Measurements from ENCODE around the gene CCDC197.

Gene CCDC197

DNA sequence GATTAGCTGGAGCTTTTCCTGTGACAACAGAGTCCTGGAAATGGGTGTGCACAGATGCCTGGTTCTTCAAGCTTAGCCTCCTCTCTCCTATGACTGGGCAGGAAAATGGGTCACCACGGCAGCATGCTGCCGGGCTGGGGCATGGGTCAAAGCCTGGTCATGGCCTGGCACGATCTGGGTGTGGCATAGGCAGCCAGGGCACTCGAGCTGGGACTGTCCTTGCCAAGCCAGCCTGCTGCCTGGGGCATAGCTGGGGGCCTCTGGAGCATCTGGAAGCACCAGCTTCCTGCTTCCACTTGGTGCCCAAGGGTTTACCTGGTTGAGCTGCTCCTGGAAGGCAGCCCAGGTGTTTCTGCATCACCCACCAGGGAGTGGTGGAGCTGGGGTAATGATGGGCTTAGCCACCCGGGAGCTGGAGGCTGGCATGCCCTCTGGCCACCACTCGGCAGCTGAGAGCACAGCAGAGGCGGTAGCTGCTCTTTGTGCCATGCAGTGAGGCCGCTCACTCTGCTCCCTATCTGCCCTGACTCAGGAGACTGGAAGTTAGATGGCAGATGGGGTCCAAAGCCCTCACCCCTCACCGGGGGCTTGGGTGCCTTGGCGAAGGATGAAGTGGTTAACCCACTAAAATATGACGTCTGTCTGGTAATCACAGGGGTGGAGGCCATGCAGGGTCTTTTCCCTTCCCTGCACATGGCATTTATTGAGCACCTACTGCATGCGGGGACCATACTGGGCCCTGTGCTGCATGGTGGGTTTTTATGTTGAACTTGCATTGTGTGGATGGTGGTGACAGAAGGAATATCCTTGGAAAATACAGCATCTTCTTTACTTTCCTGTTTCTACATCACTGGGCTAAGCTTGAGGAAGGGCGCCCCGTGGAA lies 30.7 kb downstream of the CCDC197 start:
- DNase-seq = no peak

DNA sequence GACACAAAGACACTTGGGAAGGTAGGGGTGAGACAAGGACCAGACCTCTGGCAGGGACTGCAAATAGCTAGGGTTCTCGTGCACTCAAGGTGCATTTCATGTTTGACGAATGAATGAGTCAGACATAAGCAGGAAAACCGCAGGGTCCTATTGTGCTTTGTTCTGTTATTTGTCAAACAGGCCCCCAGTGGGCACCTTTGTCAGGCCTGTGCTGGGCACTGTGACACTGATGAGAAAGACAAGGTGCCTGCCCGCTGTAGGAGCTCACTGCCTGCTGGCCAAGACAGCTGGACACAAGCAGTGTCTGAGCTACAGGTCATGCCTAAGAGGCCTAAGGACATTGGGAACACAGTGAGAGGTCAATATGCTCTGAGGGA lies 31.3 kb downstream of the CCDC197 start:
- no peak for DNase-seq

DNA sequence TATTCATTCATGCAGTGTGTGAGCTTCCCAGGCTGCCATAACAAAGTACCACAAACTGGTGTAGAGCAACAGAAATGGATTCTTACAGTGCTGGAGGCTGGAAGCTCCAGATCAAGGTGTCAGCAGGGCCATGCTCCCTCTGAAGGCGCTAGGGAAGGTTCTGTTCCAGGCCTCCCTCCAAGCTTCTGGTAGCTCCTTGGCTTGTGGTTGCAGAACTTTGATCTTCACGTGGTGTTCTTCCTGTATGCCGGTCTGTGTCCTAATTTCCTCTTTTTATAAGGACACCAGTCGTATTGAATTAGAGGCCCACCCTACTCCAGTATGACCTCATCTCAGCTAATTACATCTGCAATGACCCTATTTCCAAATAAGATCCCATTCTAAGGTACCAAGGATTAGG lies 32.2 kb downstream of the CCDC197 start:
- no peak for DNase-seq

DNA sequence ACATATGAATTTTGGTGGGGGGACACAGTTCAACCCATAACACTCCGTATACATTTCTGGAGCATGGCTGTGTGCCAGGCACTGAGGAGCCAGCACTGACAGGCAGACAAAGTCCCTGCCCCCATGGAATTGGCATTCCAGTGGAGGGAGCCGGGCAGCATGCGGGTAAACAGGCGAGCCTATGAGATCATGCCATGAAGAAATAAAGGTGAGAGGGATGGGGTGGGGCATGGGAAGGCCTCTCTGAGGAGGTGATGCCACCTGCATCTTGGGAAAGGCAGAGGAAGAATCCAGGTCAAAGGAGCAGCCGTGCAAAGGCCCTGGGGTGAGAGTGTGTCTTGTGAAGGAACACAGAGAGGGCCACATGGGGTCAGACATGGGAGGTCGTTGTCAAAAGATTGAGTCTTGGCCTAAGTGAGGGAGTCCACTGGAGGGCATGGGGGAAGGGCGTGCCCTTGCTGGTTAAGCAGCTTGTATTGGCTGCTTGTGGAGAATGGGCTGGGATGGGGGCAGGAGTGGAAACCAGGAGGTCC lies 32.6 kb downstream of the CCDC197 start:
- no peak for DNase-seq

DNA sequence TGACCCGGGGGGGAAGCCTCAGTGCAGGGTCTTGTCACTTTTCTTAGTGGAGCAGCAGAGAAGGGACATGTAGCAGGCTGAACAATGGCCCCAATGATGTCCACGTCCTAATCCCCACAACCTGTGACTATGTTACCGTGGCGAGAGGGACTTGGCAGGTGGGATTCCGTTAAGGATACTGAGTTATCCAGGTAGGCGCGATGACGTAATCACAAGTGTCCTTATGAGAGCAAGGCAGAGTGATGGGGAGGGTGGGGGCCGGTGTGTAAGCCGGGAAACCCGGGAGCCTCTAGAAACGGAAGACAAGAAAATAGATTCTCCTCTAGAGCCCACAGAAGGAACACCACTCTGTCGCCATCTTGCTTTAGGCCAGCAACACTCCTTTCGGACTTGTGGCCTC lies 33.5 kb downstream of the CCDC197 start:
- DNase-seq = no peak

DNA sequence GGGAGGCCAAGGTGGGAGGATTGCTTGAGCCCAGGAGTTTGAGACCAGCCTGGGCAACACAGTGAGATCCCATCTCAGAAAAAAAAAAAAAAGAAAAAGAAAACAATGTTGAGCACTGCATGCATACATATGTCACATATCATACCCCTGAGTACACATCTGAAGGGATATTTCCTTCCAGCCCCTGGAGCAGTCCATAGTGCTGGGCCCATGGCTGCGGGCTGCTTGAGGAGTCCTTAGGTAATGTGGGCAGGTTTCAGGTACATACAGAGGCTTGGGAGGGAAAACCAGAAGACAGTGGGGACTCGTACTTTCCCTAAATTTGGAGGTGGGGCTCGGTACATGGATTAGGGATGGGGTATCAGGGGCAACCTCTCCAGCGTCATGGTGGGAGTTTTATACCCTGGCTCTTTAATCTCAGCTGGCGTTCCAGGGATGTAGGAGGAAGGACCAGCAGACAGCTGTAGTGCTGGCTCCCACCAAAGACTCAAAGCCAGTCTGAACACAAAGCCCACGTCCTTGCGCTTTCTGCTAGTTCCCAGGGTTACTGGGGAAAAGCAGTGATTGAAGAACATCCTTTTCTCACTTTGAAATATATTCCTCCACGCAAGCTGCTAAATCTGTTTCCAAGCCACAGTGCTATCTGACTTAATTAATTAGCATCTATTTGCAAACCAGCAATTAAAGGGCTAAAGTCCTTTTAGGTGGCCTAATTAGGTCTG lies 34.2 kb downstream of the CCDC197 start:
- DNase-seq = no peak

DNA sequence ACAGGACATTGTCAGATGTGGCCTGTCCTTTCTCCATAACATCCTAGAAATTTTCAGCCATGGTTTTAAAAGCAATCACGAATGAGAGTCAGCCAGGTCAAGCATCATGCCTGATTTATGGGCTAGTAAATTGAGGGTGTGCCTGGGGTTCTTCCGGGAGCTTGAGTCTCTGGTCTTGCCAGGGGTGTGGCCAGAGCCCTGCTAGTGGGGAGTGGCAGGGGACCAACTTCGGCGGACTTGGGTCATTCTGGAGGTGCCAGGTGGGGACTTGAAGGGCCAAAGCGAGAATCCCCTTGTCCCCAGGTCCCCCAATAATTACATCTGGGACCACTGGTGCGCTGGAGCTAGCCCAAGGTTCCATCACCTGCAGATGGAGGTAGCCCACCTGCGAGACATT lies 34.8 kb downstream of the CCDC197 start:
- DNase-seq = no peak

DNA sequence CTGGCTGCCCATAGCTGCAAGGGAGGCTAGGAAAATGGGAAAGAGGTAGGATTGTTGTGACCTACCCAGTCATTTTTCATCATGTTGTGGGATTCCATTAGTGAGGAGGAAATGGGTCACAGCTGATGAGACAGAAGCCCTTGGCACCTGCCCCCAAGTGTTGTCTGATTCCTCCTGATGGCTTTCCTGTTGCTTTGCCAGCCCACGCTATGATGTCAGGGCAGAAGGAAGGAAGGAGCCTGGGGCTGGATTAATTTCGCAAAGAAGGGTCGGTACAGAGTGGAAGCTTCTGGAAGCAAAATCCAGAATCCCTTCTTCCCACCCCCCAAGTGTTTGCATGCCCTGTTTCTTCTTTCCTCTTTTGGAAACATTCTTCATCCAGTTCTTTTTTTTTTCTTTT lies 37.8 kb downstream of the CCDC197 start:
- DNase-seq = no peak

DNA sequence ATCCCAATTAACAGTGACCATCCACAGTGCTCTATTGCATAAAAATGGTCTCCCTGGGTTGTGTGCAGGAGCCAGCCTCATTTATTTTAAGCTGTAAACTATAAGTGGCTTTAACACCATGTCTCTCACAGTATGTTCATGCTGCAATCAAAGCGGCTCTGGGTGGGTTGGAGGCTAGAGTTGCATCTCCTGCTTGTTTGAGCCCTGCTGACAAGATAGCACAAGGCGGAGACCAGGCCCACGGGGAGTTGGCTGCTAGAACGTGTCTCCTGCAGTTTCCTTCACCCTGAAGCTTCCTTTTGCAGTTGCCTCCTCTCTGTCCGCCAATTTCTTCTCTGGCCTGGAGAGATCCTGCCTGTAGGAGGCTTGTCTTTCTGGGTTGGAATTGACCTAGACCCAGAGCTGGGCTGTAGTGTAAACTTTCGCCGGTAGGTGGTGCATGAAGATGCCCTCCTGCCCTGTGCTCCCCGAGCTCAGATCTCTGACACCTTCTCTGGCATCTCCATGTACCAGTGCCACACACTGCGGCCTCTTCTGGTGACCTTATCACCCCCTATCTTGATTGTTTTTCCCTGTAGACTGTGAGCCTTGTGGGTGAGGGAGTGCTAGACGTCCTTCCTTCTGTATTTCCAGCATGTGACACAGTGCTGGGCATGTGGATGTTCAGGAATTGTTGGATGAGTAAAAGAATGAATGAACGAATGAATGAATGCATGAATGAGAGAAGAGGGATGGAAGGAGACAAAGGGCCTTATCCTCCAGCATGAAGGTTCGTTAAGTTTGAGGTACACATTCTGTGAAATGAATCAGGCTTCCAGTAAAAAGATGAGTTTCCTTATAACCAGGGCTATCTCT lies 39.4 kb downstream of the CCDC197 start:
- DNase-seq = peak; percentile 66 to 80

DNA sequence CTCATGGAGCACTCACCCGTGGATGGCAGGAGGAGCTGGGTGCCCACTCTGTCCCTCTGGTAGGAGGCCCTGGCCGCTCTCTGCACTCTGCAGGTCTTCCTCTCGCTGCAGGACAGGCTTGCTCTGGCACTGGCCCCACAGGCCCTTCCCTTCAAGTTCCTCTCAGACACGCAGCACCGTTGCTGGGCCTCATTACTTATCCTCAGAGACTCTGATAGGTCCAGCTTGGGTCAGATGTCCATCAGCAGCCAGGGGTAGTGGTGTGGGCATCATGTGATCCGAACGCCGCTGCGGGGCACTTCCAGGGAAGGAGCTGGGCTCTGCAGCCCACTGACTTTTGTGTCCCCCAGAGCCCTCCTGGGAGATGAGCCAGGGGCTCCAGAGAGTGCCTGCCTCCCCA lies 40.9 kb downstream of the CCDC197 start:
- no peak for DNase-seq

DNA sequence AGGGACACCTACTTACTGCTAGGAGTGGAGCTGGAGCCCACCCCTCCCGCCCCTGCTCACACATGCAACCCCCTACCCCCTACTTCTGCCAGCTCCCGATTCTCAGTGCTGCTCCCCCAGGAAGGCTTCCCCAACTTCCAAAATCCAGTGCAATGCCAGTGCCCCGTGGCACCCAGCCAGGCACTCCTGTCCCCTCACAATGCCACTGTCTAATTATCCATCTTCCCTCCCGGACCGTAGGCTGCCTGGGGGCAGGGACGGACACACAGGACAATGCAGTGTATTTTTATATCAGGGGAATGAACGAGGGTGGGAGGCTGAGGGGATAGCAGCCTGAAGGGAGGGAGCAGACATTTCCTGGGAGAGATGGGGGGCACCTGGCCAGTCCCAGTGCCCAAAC lies 41.4 kb downstream of the CCDC197 start:
- no peak for DNase-seq

DNA sequence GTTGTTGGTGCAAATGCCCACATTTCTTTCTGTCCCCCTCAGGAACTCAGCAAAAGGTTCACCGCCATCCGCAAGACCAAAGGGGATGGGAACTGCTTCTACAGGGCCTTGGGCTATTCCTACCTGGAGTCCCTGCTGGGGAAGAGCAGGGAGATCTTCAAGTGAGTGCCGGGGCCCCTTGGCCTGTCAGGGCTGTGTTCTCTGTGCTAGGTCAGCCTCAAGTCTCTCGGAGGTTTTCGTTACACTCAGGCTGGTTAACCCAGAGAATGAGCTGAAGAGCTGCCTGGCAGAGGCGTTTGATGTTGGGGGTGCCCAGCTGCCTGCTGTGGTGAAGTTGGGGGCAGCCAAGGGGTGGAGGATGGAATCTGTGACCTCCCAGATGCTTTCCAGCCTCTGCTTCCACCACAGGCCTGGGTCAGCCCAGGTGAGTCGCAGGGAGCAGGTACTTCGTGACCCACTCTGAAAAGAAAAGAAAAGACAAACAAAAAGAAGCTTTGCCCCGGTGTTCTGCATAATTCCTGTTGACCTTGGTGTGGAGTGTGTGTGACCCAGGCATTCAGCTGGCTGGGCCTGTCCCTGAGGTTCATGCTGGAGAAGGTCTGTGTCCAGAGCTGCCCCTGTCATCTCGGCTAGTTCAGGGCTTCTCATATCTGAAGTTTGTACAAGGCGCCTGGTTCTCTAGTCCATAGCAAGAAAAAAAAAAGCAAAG lies 42.0 kb downstream of the CCDC197 start:
- DNase-seq = no peak

DNA sequence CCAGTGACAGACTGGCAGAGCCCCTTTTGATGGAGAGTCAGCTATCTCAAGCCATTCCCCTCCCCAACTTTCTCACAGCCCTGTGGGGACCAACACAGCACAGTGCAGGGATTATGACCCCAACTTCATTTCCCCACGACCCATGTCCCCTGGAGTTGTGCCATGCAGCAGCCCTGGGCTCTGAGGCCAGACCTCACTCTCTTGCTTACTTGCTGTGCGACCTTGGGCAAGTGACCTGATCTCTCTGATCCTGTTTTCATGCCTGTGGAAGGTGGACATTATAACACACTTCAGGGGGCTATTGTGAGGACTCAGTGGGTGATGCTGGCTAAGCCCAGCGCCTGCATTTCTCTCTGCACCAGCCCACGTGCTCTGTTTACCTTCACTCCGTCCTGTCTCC lies 43.1 kb downstream of the CCDC197 start:
- no peak for DNase-seq

DNA sequence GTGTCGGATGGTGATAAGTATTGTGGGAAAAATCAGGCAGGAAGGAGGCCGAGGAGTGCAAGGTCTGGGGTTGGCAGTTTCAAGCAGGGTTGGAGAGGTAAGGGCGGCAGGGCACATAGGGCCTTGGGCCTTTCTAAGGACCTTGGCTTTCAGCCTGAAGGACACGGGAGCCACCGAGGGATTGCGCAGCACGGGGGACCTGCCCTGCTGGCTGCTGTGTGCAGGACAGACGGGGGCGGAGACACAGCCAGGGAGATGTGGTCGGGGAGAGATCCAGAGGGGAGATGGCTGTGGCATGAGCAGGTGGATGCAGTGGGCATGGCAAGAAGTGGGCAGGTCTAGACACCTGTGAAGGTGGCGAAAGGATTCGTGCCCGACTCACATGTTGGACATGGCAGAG lies 43.7 kb downstream of the CCDC197 start:
- no peak for DNase-seq

DNA sequence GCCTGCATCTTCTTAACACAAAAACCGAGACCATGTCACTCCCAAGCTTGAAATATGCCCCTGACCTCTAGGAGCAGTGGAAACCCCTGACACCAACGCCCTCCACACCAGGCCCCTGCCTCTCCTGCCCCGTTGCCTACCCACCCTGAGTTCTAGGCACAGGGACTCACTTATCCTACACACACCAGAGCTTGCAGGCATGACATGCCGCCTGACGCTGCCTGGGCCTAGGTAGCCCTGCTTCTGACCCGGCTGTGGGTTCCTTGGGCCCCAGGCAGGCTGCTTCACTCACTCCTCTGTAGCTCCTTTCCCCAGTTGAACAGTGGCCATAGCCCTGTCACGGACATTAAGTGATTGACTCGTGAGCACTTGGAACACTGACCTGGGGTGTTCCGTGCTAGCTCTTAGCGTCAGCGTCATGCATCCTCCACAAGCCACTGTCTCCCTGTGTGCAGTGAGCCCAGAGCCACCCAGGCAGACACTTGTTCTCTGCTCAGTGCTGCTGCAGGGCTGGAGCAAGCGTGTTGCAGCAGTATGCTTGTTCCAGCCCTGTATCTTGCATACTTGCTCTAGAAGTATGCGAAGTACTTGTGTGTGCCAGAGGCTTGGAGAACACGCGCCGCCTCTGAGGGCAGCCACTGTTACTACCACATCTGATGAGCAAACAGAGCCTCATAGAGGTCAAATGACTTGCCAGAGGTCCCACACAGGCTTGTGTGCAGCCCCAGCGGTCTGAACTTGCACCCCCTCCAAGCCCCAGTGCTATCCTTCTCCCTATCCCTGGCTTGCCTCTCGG lies 44.6 kb downstream of the CCDC197 start:
- DNase-seq = no peak

DNA sequence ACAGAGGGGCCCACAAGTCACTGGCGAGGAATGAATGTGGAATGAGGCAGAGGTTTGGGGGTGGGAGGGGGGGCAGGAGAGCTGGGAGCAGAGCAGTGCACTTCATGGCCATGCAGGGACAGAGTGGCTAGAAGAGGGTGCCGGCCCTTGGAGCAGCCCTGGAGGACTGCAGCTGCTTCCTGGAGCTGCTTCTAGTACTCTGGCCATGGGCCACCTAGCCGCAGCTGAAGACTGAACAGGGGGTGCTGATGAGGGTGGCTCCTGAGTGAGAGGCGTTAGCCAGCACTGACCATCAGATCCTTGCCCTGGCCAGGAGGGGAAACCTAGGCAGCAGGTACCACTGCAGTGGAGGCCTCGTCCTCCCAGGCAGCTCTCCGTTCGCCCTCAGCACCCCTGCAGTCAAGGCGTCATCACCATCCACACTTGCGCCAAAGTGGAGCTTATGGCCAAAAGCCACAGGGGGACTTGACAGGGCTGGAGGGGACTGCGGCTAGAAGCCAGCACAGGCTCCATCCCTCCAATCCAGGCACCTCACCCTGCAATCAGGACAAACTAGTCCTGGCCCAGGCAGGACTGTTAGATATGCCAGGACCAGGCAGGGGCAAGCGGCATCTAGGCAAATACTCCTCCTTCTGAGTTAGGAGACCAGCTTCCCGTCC lies 45.5 kb downstream of the CCDC197 start:
- DNase-seq = no peak

DNA sequence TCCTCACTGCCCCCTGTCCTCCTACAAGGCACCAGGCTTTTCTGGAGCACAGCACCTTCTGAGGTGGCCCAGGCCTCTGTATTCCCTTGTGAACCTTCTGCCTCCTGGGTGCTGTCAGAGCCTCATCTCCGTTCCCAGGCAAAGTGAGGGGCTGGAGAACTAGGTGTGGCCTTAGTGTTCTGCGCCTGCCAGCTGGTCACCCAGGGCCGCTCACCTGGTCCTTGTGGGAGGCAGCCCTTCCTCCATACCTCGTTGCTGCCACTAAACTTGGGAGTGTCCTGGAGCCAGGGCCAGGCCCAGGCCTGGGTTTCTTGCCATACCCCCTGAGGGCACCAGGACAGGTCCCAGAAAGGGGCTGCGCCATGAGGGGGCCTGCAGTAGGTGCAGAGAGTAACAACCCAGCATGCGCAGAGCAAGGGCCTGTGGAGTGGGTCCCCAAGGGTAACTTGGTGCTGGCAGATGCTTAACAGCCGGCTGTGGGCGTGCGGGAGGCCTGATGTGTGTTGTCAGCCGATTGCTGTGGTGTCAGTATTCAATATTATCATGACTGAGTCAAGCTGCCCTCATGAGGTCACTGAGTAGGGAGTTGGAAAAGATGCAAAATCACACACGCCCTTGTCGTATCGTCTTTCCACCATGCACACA lies 46.1 kb downstream of the CCDC197 start:
- no peak for DNase-seq

DNA sequence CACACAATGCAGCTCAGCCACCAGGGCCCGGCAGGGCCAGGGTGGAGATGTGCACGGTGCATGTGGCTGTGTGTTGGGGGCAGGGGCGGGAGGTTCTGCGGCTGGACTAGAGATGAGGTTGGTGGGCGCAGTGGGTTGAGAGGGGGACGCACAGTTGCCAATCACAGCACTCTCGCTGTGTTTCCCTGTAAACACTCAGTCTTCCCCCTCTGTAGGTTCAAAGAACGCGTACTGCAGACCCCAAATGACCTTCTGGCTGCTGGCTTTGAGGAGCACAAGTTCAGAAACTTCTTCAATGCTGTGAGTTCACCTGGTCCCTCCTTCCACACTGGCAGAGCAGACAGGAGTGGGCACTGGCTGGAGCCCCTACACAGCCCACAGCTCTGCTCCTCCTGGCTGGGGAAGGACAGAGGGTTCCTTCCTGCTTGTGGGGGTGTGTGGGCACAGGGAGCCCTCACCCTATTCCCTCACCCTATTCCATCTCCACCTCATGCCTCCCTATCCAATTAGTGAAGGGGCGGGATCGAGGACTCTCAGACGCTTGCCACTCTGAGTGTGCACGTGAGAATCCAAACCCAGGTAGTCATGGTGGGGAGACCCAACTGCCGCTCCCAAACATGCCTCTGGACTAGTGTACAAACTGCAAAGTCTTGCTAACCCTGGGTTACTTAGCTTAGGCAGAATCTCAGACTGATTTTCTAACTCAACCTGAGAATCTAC lies 46.8 kb downstream of the CCDC197 start:
- DNase-seq = no peak

DNA sequence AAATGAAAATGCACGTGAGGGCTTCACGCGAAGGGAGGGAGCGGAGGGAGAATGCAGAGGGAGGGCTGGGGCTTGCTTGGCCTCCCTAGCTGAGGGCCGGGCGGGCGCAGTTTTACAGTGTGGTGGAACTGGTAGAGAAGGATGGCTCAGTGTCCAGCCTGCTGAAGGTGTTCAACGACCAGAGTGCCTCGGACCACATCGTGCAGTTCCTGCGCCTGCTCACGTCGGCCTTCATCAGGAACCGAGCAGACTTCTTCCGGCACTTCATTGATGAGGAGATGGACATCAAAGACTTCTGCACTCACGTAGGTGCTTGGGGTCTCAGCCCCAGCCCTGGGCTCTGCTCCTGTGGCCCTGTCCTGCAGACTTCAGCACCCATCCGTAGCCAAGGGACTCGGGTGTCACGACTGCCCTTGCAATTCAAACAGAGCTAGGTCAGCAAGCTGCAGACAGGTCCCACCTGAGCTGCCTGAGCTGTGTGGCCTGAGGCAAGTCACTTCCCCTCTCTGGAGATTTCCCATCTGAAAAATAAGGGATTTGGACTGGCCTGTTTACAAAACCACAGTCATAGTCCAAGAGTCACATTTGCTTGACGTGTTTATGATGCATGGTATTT lies 47.5 kb downstream of the CCDC197 start:
- no peak for DNase-seq

Measured in CD4-positive, alpha-beta T cell treated with Interferon alpha-2 for 1 hour (primary cell).